Omental fat pad (tissue), 4 donors: ENCODE data around the gene GRHL3. TPM values are rescaled to one million over a fixed set of nuclear protein-coding genes. Genes with fewer than 3 reads are reported as not detected.

Source experiments
- ATAC-seq: fragments of 150-250 bp; one replicate; pipeline ENCODE4 v1.9.1; 2016; ENCODE audit warnings: mild to moderate bottlenecking, moderate library complexity; ENCODE audit not compliant: low FRiP score
- DNase-seq: peaks from one replicate; pipeline ENCODE4 v3.0.0-alpha.2; 2019; ENCODE audit warnings: low spot score
- total RNA-seq, 4 donors: library from RNA; depleted of rRNA; stranded (reverse); fragments of >200 nt; gene quantifications; one replicate each; pipeline ENCODE4 v1.1.0, GENCODE V29; 2016
- TF ChIP-seq, protein P1 (sequence below), 3 donors: fragments of 450-650 bp; IDR thresholded peaks; one replicate each; pipeline ENCODE4 v1.5.1; 2016 to 2017; ENCODE audit warnings: antibody characterized with exemption in 3 of 3, mild to moderate bottlenecking in 3 of 3, moderate library complexity in 2 of 3

Gene GRHL3
- total RNA-seq, 4 donors from 2014 or later = 0.44 to 3.3 (median 0.66) TPM

DNA sequence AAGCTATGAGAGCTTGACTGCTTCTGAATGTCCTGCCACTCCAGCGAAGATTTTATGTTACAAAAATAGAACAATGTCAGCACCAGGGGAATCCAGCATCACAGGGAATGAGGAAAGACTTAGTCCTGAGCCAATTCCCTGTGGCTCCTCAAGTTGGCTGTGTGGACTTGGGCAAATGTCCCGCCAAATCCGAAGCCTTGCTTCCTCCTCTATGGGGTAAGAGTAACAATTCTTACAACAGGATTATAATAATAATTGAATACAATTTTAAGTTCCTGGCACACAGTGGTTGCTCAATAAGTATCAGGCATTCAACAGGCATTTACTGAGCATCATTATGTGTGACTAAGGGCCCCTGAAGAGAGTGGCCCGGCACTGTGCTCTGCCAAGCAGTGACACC is 50.0 kb downstream of the GRHL3 start:
- TF ChIP-seq, protein P1, sequence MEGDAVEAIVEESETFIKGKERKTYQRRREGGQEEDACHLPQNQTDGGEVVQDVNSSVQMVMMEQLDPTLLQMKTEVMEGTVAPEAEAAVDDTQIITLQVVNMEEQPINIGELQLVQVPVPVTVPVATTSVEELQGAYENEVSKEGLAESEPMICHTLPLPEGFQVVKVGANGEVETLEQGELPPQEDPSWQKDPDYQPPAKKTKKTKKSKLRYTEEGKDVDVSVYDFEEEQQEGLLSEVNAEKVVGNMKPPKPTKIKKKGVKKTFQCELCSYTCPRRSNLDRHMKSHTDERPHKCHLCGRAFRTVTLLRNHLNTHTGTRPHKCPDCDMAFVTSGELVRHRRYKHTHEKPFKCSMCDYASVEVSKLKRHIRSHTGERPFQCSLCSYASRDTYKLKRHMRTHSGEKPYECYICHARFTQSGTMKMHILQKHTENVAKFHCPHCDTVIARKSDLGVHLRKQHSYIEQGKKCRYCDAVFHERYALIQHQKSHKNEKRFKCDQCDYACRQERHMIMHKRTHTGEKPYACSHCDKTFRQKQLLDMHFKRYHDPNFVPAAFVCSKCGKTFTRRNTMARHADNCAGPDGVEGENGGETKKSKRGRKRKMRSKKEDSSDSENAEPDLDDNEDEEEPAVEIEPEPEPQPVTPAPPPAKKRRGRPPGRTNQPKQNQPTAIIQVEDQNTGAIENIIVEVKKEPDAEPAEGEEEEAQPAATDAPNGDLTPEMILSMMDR (IDR thresholded peaks at IDR 0.05) = no peak
- ATAC-seq (no peak), DNase-seq (no peak)

DNA sequence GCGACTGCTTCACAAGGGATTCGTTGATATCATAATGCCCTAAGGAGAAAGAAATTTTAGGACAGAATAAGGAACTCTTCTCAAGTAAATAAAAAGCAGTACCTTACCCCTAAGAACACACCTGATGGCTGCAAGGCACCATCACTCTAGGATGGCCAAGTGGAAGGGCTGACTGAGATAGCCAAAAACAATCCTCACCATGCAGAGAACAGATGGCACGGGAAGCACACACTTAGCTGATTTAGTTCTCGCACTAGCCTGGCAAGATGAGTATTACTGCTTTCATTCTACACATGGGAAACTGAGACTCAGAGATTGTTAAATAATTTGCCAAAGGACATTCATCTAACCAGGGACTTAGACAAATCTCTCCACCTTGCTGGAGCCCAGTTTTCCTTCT is 50.6 kb downstream of the GRHL3 start:
- ATAC-seq = no peak
- TF ChIP-seq, protein P1 (IDR thresholded peaks at IDR 0.05) = no peak
- DNase-seq = no peak

DNA sequence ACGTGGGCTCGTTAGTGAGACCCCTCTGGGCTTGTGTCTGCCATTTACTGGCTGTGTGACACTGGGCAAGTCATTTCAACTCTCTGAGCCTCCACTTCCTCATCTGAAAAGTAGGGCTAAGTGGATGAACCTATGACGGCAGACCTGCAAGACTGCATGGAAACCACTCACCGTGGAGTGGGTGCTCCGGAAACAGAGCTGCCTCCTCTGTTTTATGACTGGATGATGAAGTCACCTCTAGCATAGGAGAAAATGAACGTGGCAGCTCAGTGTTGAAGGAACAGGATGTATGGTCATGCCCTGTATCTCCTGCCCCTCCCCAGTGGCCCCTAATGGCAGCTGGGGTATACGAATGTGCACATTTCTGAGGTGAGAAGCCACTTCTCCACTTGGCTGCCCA is 53.9 kb downstream of the GRHL3 start:
- DNase-seq = no peak
- TF ChIP-seq, protein P1 (IDR thresholded peaks at IDR 0.05) = no peak

DNA sequence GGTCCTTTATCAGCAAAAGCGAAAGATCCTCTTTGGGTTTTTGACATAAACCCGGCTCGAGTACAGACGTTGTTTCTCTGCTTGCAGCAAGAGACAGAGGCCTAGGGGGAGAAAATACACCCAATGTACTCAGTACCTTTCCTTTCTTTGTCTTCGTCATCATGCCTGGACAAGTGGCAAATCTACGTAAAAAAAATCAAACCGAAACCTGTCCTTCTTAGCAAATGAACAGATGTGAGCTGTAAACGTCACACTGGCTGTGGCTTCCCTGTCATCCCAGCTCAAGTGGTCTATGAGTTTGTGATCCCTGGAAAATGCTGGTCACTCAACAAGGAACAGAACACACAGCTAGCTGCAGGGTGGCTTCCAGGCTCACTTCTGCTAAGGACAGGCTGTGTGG is 54.6 kb downstream of the GRHL3 start:
- TF ChIP-seq, protein P1 (IDR thresholded peaks at IDR 0.05) = no peak
- ATAC-seq (no peak), DNase-seq (no peak)

More for the DNA sequence above, 53.9 kb downstream of the GRHL3 start:
- no peak for ATAC-seq

DNA sequence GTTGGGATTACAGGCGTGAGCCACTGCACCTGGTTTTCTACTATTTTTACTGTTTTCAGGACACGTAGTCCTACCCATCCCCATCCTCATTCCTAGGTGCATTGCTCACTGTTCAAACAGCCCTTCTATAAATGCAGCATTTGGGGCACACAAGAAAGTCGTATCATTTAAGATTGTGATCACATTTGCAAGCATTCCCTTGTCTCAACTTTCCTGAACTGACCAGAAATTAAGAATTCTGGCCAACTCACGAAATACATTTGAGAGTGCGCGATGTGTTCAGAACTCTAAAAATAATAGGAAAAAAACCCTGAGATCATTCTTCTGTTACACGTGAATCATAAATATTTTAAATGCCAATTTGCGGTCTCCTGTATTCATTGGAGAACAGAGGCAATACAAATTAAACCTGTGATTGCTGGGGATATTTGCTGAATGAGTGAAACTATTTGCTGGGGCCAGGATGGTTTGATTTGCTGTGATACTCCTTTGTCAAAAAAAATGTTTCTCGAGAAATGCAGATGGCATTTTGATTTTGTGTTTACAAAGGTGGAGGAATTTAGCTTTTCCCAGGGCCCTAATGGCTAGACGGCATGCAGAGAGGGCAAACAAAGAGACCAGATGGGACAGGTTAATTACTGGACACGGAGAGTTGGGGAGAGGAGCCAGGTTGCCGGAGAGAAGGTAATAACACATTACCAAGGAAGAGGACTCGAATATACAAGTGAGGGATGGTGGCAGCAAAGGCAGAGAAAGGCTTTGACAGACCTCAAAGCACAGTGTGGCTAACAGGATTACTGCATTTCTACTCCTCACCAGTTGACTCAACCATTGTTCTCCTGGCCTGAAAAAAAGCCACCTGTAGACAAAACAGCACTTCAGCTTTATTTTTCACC is 56.0 kb downstream of the GRHL3 start:
- DNase-seq (no peak), ATAC-seq (no peak)
- TF ChIP-seq, protein P1 (IDR thresholded peaks at IDR 0.05) = no peak

DNA sequence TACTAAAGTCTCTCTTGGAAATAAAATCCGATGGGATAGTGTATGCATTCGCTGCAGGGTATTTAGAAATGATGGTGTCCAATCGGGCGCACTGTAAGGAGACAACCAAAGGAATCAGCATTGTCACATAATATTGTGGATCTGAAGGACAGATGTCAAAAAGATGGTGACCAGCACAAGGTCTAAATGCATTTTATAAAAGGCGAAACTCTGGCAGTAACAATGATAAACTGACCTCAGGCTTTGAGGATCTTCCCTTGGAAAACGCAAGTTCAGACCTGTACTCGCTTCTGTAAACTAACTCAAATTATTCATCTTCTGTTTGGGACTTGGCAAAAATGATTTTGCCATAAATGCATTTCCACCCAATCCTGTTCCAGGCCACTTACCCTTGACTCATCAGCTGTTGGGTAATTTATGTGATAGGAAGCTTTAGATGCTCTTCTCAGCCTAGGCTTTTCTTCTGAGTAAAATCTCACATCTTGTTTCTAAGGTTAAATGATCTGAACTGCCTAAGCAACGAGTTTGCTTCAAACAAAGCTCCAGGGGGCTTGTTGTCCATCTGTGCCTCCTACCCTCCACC is 60.7 kb downstream of the GRHL3 start:
- TF ChIP-seq, protein P1 (IDR thresholded peaks at IDR 0.05) = no peak
- DNase-seq (no peak), ATAC-seq (no peak)
